SK-N-SH (cell line): ENCODE measurements around the gene RNF133.

Experiments
- CHD2 ChIP-seq: fragments of 150-350 bp; IDR thresholded peaks from 2 replicates; pipeline ENCODE4 v1.6.1; 2018; ENCODE audit warnings: low read length; ENCODE audit not compliant: partially characterized antibody
- CTCF ChIP-seq: fragments of 200-600 bp; sonication (generic); IDR thresholded peaks from 2 replicates; pipeline ENCODE4 v1.6.1; 2017; ENCODE audit warnings: antibody characterized with exemption, mild to moderate bottlenecking, moderate library complexity
- FOXJ3 ChIP-seq: sonication (generic); formaldehyde crosslinking; IDR thresholded peaks from 2 replicates; pipeline ENCODE4 v1.5.1; 2020; ENCODE audit warnings: mild to moderate bottlenecking, missing genetic modification reagents

- no peak for TF ChIP-seq FOXJ3 (CRISPR knock-in tag)
- TF ChIP-seq CHD2, result no peak
- TF ChIP-seq CTCF, result no peak
These were observed 40.0 kb upstream of the RNF133 start for GRCh38 chr7:122738947-122739346.
